Stimulated activated naive CD4-positive, alpha-beta T cell (primary cell): ENCODE measurements around the gene PRELID2.

Experiments used
- DNase-seq, 6 experiments: peaks; one replicate each; lab custom pipeline; 2025; lab: John Stamatoyannopoulos, UW

The PRELID2 gene

DNA sequence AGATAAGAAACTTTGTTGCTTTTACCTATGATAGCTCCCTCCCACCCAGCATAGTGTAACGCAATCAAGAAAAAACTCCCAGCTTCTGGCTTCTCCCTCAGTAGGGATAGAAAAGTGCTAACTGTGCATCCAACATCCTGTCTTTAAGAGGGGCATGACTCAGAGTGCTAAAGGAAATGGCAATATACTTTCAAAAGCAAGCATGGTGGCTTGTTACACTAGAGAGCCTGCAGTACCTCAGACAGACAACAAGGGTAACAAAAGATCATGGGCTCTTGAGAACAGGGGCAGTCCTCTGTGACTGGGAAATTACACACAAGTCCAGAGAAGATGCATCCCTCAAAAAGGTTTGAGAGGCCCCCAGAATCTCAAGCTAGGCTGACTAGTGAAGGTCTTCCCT lies 37.8 kb downstream of the PRELID2 start:
- no peak for DNase-seq

GRCh38 chr5:145796318-145796717 lies 38.8 kb downstream of the PRELID2 start:
- no peak for DNase-seq

- no peak for DNase-seq
Observed at GRCh38 chr5:145793574-145793973, 41.6 kb downstream of the PRELID2 start.

- no peak for DNase-seq
Observed at GRCh38 chr5:145792840-145793239, 42.3 kb downstream of the PRELID2 start.

DNA sequence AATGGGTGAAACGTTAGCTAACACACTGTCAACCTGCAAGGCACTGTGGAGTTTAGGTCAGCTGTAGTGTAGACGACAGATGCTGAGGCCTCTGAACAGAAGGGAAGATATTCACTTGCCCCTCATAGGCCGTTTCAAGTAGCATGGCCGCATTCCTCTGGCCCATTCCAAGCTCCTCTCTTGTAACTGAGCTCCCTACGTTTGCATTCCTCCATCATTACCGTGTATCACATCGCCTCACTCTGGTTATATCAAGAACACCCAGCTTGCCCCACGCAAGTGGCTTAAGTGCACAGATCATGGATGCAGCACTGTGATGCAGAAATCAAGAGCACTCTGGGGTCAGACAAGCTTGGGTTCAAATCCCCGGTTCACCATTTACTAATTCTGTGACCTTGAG lies 43.3 kb downstream of the PRELID2 start:
- DNase-seq, result no peak

- no peak for DNase-seq
Observed at GRCh38 chr5:145787996-145788395, 47.1 kb downstream of the PRELID2 start.

DNA sequence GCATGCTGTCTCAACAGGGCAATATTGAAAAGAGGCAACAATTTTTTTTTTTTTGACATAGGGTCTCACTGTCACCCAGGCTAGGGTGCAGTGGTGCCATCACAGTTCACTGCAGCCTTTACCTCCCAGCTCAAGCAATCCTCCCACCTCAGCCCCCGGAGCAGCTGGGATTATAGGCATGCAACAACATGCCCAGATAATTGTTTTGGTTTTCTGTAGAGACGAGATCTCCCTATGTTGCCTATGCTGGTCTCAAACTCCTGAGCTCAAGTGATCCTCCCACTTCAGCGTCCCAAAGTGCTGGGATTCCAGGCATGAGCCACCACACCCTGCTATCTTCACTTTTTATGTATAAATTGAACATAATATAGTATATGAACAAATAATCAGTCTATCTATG lies 47.6 kb downstream of the PRELID2 start:
- DNase-seq, result no peak

DNA sequence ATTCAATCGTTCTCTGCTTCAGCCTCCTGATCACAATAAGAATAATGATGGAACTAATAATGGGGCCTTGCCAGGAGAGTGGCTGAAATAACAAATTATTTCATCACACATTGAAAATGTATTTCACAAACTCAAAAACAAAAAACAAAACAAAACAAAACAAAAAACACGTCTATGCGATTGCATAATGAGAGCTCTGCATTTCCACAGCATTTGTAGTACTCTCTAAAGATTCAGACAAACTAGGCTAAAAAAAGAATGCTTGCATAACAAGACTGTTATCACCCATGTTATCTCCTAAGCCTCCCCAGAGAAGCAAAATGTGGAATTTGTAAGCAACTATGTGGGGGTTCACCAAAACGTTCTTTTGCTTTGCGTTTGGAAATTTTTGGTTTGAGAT lies 48.1 kb downstream of the PRELID2 start:
- DNase-seq, result no peak

DNA sequence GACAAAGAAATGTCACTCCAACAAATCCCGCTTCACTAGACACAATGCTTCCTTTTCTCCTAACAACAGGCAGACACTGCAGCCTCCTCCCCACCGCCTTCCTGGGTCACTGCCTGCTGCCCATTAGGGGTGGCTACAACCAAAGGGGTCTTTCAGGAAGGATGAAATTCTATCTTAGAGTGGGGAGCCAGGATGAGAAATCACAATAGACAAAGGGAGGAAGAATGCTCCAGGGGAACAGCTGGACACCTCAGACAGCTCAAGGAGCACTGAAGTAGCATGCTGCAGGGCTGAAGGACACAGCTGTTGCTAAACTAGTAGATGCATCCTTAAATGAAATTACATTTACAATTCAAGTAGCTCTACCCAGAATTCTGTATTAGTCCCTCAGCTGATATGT lies 54.2 kb downstream of the PRELID2 start:
- no peak for DNase-seq

- no peak for DNase-seq
Observed at GRCh38 chr5:145778144-145778900, 56.8 kb downstream of the PRELID2 start.

GRCh38 chr5:145777445-145778063 lies 57.6 kb downstream of the PRELID2 start:
- DNase-seq, result no peak

DNA sequence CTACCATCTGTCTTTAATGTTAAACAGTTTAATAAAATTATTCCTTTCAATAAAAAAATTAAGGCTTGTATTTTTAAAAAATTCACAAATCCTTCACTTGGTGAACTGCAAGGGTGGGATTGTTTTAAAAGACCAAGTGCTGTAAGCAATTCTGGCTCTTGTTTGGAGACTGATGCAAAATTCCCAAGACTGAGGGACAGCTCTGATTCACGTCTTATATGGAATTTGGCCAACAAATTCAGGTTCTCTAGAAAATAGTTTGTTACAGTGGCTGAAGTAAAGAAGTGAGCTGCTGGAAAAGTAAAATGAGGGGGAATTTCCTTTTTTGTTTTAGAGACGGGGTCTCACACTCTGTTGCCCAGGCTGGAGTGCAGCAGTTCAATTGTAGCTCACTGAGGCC lies 58.3 kb downstream of the PRELID2 start:
- DNase-seq, result no peak

GRCh38 chr5:145775893-145776444 lies 59.2 kb downstream of the PRELID2 start:
- no peak for DNase-seq

DNA sequence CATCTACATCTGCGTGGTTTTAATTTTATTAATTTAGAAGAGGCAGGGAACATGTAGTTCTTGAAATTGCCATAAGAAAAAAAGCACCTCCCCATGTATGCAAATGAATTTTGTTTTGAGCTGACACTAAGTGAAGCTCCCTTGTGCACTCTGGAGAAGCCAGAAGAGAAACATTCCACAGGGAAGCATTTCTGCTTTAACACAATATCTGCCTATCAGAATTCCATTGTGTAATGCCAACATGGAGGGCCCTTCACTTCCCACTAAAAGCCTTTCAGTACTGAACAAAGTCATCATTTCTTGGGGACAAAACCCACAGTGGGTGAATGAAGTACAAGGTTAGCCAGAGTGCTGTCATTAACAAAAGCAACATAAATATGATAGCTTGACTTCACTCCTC lies 59.7 kb downstream of the PRELID2 start:
- no peak for DNase-seq

DNA sequence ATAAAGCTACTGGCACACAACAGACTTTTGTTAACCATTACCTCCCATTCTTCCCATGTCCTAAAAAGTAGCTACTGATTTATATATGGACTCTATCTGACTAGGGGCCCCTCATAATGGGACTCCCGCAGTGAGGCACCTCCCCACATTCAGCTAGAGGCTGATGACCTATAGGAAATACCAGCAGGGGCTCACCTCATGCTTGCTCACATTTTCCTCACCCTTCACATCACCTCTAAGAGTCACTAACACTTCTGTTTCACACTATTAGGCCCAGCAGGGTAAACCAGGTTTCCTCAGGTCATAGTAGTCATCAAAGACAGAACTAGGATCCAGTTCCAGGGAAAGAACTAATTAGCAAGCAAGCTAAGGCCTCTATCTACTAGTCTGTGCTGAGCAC lies 60.7 kb downstream of the PRELID2 start:
- DNase-seq, result no peak

DNA sequence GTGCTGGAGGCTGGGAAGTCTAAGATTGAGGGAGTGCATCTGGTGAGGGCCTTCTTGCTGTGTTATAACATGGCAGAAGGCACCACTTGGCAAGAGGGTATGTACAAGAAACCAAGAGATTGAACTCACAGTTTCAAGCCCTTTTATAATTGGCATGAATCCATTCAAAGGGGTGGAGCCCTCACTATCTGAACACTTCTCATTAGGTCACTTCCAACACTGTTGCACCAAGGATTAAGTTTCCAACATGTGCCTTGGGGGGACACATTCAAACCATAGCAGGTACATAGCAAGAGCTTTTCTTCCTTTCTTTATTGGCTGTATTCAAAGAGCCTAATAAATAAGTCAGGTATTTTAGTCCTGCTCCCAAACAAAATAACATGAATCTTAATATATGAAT lies 62.7 kb downstream of the PRELID2 start:
- no peak for DNase-seq

- no peak for DNase-seq
Observed at GRCh38 chr5:145768863-145769262, 66.3 kb downstream of the PRELID2 start.

DNA sequence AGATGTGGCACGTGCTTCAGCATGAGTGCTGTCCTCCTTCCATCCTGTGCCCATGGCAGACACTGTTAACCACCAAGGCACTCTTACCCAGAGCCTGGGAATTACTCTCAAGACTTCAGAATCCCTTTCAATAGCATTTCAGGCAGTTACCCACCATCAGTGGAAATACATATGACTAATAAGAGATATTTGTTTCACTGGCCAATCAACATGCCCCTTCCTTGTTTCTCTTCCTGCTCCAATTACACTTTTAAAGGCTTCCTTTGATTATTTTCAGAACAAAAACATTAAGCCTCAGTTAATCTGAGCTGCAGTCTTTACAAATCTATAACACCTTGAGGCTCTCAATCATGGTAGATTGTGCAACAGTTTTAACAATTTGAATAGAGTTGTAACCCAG lies 70.8 kb downstream of the PRELID2 start:
- no peak for DNase-seq

DNA sequence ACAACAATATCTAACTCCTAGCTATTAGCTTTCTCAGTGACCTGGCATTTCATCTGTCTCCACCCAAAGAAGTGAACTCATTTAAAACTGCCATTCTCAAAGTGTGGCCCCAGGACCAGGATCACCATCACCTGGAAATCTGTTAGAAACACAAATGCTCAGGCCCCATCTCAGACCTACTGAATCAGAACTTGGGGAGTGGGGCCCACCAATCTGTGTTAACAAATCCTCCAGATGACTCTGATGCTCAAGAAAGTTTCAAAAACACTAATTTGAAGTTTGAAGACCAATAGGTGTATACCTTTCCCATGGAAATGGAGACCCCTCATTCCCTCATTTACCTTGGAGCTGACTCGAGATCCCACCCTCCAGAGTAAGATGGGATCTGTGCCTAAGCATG lies 72.3 kb downstream of the PRELID2 start:
- DNase-seq, result no peak

DNA sequence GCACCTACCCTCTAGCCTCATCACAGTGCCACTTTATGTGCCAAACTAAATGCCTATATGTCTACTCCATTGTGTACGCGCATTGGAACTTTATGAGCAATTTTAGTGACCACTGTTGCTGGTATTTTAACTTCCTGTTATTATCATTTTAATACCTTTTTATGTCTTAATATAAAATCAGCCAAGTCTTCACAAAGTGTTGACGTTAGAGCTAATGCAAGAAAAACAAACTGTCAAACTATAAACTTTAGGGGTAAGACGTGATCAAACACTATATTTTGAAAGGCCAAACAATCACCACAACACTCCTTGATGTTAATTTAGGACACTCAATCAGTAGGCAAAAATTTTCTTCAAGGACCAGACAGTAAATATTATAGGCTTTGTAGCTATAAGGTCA lies 73.9 kb downstream of the PRELID2 start:
- no peak for DNase-seq

DNA sequence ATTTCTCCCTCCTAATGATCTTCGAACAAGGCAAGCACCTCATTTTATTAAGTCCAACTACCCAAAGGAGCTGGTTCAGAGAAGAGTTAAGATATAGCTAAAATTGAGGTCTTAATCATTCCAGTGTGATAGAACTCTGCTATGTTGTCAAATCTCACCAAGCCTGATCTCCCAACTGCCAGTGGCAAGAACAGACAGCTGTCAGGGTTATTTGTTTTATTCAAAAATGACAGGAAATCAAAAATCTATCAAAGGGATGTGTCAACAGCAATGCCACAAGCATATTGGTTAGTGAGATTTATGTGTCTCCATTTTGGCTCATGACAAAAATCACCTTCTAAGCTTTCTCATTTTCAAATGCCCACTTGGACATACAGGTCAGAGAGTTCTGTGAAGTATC lies 74.5 kb downstream of the PRELID2 start:
- DNase-seq, result no peak

GRCh38 chr5:145752947-145753346 lies 82.2 kb downstream of the PRELID2 start:
- DNase-seq, result no peak

GRCh38 chr5:145752534-145752933 lies 82.6 kb downstream of the PRELID2 start:
- no peak for DNase-seq

GRCh38 chr5:145750199-145750598 lies 84.9 kb downstream of the PRELID2 start:
- DNase-seq, result no peak
